ENCODE data around the gene AKAP13. TPM values are rescaled to one million over a fixed set of nuclear protein-coding genes. Genes with fewer than 3 reads are reported as not detected.

Gene AKAP13
- polyA plus RNA-seq, 4 donors, result 39.4 to 71.6 (median 58.5) TPM

DNA sequence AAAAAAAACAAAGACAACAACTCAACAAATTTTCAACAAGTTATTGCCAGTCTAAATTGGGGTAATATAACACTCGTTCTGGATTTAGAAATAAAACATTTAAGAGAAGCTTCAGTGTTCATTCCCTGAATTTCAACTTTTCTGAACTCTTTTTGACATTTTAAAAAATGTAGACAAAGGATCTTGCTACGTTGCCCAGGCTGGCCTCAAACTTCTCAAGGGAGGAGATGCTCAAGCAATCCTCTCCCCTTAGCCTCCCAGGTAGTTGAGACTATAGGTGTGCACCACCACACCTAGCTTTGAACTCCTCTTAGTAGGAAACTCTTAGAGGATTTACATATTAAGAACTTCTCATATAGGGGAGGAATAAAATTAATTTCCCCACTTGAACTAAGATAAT is 91.9 kb downstream of the AKAP13 start:
- FAIRE-seq, result no peak
- WGBS, 3 donors, result 94 to 98% (median 97%) methylated on average over 2 of the region's 2 CpGs
- H3K4me1 ChIP-seq (ENCODE audit: control insufficient read depth in 3 of 3, insufficient read depth in 2 of 3, low read depth in 1 of 3, low read length in 2 of 3), result peaks cover 0 to 29% (median 2%) of the 10 kb centered on the region in 3 donors

DNA sequence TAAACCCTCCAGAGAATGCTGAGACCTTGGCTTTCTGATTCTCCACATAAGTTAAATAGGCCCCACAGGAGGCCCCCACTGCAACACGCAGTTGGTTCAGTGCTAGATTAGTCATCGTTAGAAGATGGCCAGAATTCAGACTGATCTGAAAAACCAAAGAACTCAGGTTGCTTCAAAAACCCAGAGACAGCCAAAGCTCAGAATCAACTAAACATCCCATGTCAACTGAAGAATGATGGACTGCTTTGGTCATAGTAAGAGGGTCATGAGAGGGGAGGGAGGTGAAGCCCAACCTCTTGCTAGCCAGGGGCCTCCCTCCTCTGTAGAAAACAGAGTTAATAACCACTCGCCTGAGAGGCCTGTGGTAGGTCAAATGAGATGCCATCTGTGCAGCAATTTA is 93.1 kb downstream of the AKAP13 start:
- H3K9me3 ChIP-seq (ENCODE audit: control insufficient read depth in 2 of 2, insufficient read depth in 1 of 2, low read depth in 1 of 2, low read length in 1 of 2), result no peaks in the 10 kb centered on the region
- no peak for FAIRE-seq
- no peaks in the 10 kb centered on the region for H3K27me3 ChIP-seq (ENCODE audit: control insufficient read depth in 3 of 3, insufficient read depth in 3 of 3, low read length in 3 of 3)
- no peak for DNase-seq
- WGBS, 3 donors, result 53 to 82% (median 63%) methylated on average over 3 of the region's 3 CpGs
- H3K27ac ChIP-seq (ENCODE audit: low read depth in 1 of 3, low read length in 2 of 3), result peak overlapping the region in 1 of 3 donors; percentile 44
- no peak overlapping the region for H3K4me3 ChIP-seq (ENCODE audit: low read depth in 1 of 3, low read length in 3 of 3)
- no peaks in the 10 kb centered on the region for H3K36me3 ChIP-seq (ENCODE audit: control insufficient read depth in 3 of 3, insufficient read depth in 2 of 3, low read depth in 1 of 3, low read length in 3 of 3)
- H3K4me1 ChIP-seq (ENCODE audit: control insufficient read depth in 3 of 3, insufficient read depth in 2 of 3, low read depth in 1 of 3, low read length in 2 of 3), result peaks cover 0 to 29% (median 2%) of the 10 kb centered on the region in 3 donors

More for the DNA sequence above, 91.9 kb downstream of the AKAP13 start:
- no peaks in the 10 kb centered on the region for H3K27me3 ChIP-seq (ENCODE audit: control insufficient read depth in 3 of 3, insufficient read depth in 3 of 3, low read length in 3 of 3)
- DNase-seq, result no peak
- no peaks in the 10 kb centered on the region for H3K9me3 ChIP-seq (ENCODE audit: control insufficient read depth in 2 of 2, insufficient read depth in 1 of 2, low read depth in 1 of 2, low read length in 1 of 2)
- H3K27ac ChIP-seq (ENCODE audit: low read depth in 1 of 3, low read length in 2 of 3), result no peak overlapping the region
- no peaks in the 10 kb centered on the region for H3K36me3 ChIP-seq (ENCODE audit: control insufficient read depth in 3 of 3, insufficient read depth in 2 of 3, low read depth in 1 of 3, low read length in 3 of 3)
- H3K4me3 ChIP-seq (ENCODE audit: low read depth in 1 of 3, low read length in 3 of 3), result no peak overlapping the region

DNA sequence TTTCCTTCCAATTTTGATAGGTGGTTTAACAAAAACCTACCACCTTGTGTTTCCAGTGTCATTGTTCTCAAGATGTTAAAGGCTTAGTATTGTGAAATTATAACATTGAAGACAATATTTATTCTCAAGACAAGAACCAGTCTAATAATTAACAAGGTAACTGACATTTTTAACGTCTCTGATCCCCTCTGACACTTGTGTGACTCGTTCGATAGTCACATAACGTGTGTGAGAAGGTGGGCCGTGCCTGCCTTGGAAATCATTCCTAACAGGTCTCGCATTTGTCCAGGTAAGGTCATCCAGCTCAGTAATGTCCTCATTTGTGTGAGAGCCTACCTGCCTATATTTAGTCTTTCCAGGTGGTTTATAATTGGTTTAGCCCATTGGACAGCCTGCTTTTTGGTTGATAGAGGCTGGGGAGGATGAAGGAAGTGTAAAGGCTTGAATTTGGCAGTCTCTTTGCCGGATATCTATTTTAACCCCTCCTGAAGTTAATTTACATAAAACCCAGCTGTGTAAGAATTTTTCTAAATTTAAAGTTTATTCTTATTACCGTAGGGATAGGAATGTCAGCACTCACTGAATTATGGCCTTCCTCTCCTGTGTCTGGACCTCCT is 94.4 kb downstream of the AKAP13 start:
- no peak overlapping the region for H3K4me3 ChIP-seq (ENCODE audit: low read depth in 1 of 3, low read length in 3 of 3)
- H3K4me1 ChIP-seq (ENCODE audit: control insufficient read depth in 3 of 3, insufficient read depth in 2 of 3, low read depth in 1 of 3, low read length in 2 of 3), result peaks cover 0 to 29% (median 2%) of the 10 kb centered on the region in 3 donors
- no peaks in the 10 kb centered on the region for H3K36me3 ChIP-seq (ENCODE audit: control insufficient read depth in 3 of 3, insufficient read depth in 2 of 3, low read depth in 1 of 3, low read length in 3 of 3)
- no peak overlapping the region for H3K27ac ChIP-seq (ENCODE audit: low read depth in 1 of 3, low read length in 2 of 3)
- FAIRE-seq (no peak), DNase-seq (no peak)
- 69 to 70% (median 70%) methylated on average over 8 of the region's 8 CpGs for WGBS, 3 donors
- no peaks in the 10 kb centered on the region for H3K27me3 ChIP-seq (ENCODE audit: control insufficient read depth in 3 of 3, insufficient read depth in 3 of 3, low read length in 3 of 3)
- no peaks in the 10 kb centered on the region for H3K9me3 ChIP-seq (ENCODE audit: control insufficient read depth in 2 of 2, insufficient read depth in 1 of 2, low read depth in 1 of 2, low read length in 1 of 2)

DNA sequence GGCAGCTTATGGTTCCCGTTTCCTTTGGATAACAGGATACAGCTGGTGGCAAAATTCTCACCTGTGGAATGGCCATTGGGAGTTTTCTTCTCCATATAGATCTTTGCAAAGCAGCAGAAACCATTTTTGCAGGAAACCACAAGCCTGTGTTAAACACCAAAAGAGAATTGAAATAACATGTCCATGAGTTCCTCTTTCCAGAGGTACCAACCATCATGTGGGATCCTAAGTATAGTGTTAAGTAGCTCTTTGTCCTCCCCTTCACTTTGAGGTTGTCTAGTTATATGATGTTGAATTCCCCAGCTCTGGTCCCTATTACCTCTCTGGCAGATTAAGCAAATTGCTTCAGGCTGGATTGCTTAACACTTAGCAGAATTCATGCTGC is 94.9 kb downstream of the AKAP13 start:
- no peaks in the 10 kb centered on the region for H3K27me3 ChIP-seq (ENCODE audit: control insufficient read depth in 3 of 3, insufficient read depth in 3 of 3, low read length in 3 of 3)

DNA sequence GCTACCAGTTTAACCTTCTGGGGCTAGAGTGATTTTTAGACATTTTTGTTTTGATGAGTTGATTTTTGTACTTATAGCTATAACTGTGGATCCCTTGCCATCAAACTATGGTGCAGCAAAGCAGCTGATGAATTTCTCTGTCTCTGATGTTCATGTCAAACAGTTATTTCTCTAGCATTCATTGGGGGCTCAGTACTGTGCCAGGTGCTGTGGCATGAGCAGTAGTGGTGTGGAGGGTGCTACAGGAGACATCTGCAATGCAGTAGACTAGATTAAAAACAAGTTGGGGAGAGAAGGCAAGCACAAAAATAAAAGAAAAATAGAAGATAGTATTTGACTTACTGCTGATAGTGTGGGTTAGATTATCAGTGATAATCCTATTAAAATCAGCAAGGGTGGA is 95.3 kb downstream of the AKAP13 start:
- H3K4me3 ChIP-seq (ENCODE audit: low read depth in 1 of 3, low read length in 3 of 3), result no peak overlapping the region
- DNase-seq, result no peak
- H3K36me3 ChIP-seq (ENCODE audit: control insufficient read depth in 3 of 3, insufficient read depth in 2 of 3, low read depth in 1 of 3, low read length in 3 of 3), result no peaks in the 10 kb centered on the region
- H3K4me1 ChIP-seq (ENCODE audit: control insufficient read depth in 3 of 3, insufficient read depth in 2 of 3, low read depth in 1 of 3, low read length in 2 of 3), result peaks cover 0 to 26% (median 2%) of the 10 kb centered on the region in 3 donors
- H3K27ac ChIP-seq (ENCODE audit: low read depth in 1 of 3, low read length in 2 of 3), result no peak overlapping the region
- H3K9me3 ChIP-seq (ENCODE audit: control insufficient read depth in 2 of 2, insufficient read depth in 1 of 2, low read depth in 1 of 2, low read length in 1 of 2), result no peaks in the 10 kb centered on the region
- no peaks in the 10 kb centered on the region for H3K27me3 ChIP-seq (ENCODE audit: control insufficient read depth in 3 of 3, insufficient read depth in 3 of 3, low read length in 3 of 3)
- no peak for FAIRE-seq

More for the DNA sequence above, 94.9 kb downstream of the AKAP13 start:
- no peaks in the 10 kb centered on the region for H3K9me3 ChIP-seq (ENCODE audit: control insufficient read depth in 2 of 2, insufficient read depth in 1 of 2, low read depth in 1 of 2, low read length in 1 of 2)
- peaks cover 0 to 29% (median 2%) of the 10 kb centered on the region in 3 donors for H3K4me1 ChIP-seq (ENCODE audit: control insufficient read depth in 3 of 3, insufficient read depth in 2 of 3, low read depth in 1 of 3, low read length in 2 of 3)
- no peak for FAIRE-seq
- H3K4me3 ChIP-seq (ENCODE audit: low read depth in 1 of 3, low read length in 3 of 3), result no peak overlapping the region
- no peak for DNase-seq
- WGBS, 3 donors, result 63 to 85% (median 79%) methylated on average over 1 of the region's 1 CpG
- no peaks in the 10 kb centered on the region for H3K36me3 ChIP-seq (ENCODE audit: control insufficient read depth in 3 of 3, insufficient read depth in 2 of 3, low read depth in 1 of 3, low read length in 3 of 3)
- H3K27ac ChIP-seq (ENCODE audit: low read depth in 1 of 3, low read length in 2 of 3), result no peak overlapping the region

DNA sequence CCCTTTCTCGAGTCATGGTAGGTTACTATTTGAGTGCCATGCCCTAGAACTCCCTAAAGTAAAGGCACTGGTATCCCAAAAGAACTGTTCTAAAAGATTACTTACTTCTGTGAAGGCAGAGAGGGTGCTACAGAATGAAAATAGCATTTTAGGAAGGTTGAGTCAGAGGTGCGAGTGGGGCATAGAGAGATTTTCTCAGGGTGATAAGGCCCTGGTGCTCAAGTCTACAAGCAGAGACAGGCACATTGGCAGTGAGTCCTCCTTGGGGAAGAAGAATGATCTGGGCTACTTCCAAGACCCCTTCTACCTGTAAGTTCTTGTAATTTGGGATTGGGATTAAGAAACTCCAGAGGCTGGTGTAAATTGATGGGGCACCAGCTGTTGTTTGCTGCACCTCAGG is 96.7 kb downstream of the AKAP13 start:
- FAIRE-seq (no peak), DNase-seq (no peak)
- H3K27ac ChIP-seq (ENCODE audit: low read depth in 1 of 3, low read length in 2 of 3), result no peak overlapping the region
- peaks cover 0 to 25% (median 2%) of the 10 kb centered on the region in 3 donors for H3K4me1 ChIP-seq (ENCODE audit: control insufficient read depth in 3 of 3, insufficient read depth in 2 of 3, low read depth in 1 of 3, low read length in 2 of 3)
- WGBS, 3 donors, result 92 to 96% (median 95%) methylated on average over 2 of the region's 2 CpGs
- no peaks in the 10 kb centered on the region for H3K36me3 ChIP-seq (ENCODE audit: control insufficient read depth in 3 of 3, insufficient read depth in 2 of 3, low read depth in 1 of 3, low read length in 3 of 3)
- no peaks in the 10 kb centered on the region for H3K9me3 ChIP-seq (ENCODE audit: control insufficient read depth in 2 of 2, insufficient read depth in 1 of 2, low read depth in 1 of 2, low read length in 1 of 2)
- no peak overlapping the region for H3K4me3 ChIP-seq (ENCODE audit: low read depth in 1 of 3, low read length in 3 of 3)
- H3K27me3 ChIP-seq (ENCODE audit: control insufficient read depth in 3 of 3, insufficient read depth in 3 of 3, low read length in 3 of 3), result no peaks in the 10 kb centered on the region

DNA sequence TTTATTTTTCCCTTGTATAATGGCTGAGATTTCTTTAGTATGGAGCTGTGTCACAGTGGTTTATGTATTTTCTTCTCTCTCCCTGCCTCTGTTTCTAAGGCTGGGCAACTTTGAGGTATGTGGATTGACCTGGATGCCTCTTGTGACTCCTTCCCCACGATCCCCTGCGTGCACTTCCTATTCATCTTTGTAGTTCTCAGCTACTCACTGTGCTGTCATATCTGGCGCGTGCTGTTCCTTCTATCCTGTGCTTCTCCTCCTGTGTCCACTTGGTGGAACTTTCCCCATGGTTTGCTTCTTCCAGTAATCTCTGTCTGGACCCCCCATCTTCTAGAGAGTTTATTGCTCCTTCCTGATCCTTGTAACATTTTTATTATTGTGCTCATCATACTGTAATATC is 97.3 kb downstream of the AKAP13 start:
- Histone ChIP-seq H3K4me1 (ENCODE audit: control insufficient read depth in 3 of 3, insufficient read depth in 2 of 3, low read depth in 1 of 3, low read length in 2 of 3) (peaks cover 0 to 25% (median 2%) of the 10 kb centered on the region in 3 donors), H3K27ac (ENCODE audit: low read depth in 1 of 3, low read length in 2 of 3) (no peak overlapping the region), H3K9me3 (ENCODE audit: control insufficient read depth in 2 of 2, insufficient read depth in 1 of 2, low read depth in 1 of 2, low read length in 1 of 2) (no peaks in the 10 kb centered on the region), H3K4me3 (ENCODE audit: low read depth in 1 of 3, low read length in 3 of 3) (no peak overlapping the region), H3K36me3 (ENCODE audit: control insufficient read depth in 3 of 3, insufficient read depth in 2 of 3, low read depth in 1 of 3, low read length in 3 of 3) (no peaks in the 10 kb centered on the region), H3K27me3 (ENCODE audit: control insufficient read depth in 3 of 3, insufficient read depth in 3 of 3, low read length in 3 of 3) (no peaks in the 10 kb centered on the region)
- 66 to 76% (median 75%) methylated on average over 4 of the region's 4 CpGs for WGBS, 3 donors
- DNase-seq (no peak), FAIRE-seq (no peak)

DNA sequence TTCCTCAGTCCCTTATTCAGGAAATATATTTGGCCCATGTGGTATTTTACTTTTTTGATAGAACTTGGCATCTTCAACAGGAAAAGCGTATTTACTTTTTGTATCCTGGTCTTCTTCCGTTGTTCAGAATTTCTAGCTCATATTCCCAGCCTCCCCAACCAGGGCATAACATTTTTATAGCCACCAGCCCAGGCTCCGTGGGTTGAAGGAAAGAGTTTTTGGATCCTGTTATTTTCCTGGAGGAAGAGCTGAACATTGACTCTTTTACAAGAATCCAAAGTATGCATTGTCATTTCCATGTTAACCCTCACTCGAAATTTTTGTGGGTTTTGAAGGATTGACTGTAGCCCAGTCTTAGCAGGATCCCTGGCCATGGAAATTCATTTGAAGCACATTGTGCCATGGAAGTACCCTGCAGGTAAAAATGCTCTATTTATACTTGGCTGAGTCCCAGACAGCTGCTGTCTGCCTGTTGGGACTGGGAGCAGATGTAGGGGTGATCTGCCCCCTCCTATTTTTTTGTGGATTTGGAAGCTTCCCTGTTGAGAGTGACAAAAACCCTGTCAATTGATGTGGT is 98.8 kb downstream of the AKAP13 start:
- H3K4me1 ChIP-seq (ENCODE audit: control insufficient read depth in 3 of 3, insufficient read depth in 2 of 3, low read depth in 1 of 3, low read length in 2 of 3), result peaks cover 0 to 12% (median 2%) of the 10 kb centered on the region in 3 donors
- H3K4me3 ChIP-seq (ENCODE audit: low read depth in 1 of 3, low read length in 3 of 3), result no peak overlapping the region
- no peaks in the 10 kb centered on the region for H3K9me3 ChIP-seq (ENCODE audit: control insufficient read depth in 2 of 2, insufficient read depth in 1 of 2, low read depth in 1 of 2, low read length in 1 of 2)
- FAIRE-seq (no peak), DNase-seq (no peak)
- H3K27ac ChIP-seq (ENCODE audit: low read depth in 1 of 3, low read length in 2 of 3), result no peak overlapping the region
- no peaks in the 10 kb centered on the region for H3K27me3 ChIP-seq (ENCODE audit: control insufficient read depth in 3 of 3, insufficient read depth in 3 of 3, low read length in 3 of 3)
- H3K36me3 ChIP-seq (ENCODE audit: control insufficient read depth in 3 of 3, insufficient read depth in 2 of 3, low read depth in 1 of 3, low read length in 3 of 3), result no peaks in the 10 kb centered on the region
- 56 to 74% (median 73%) methylated on average over 4 of the region's 4 CpGs for WGBS, 3 donors

DNA sequence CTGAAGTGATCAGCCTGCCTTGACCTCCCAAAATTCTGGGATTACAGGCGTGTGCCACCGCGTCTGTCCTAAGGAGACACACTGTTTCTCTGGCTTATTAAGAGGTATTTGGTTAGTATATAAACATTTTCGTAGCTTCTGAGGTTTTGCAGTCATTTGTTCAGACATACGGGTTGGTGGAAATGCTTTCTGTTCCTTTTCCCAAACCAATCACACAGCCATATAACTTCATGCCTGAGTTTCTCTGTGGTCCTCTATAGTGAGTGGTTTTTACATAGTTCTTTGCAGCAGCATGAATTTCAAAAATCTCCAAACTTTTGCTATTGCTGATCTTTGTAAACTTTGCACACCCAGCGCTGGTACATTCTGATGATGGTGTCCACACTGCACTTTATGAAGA is 100.5 kb downstream of the AKAP13 start:
- Histone ChIP-seq H3K4me3 (ENCODE audit: low read depth in 1 of 3, low read length in 3 of 3) (no peak overlapping the region), H3K27ac (ENCODE audit: low read depth in 1 of 3, low read length in 2 of 3) (no peak overlapping the region), H3K4me1 (ENCODE audit: control insufficient read depth in 3 of 3, insufficient read depth in 2 of 3, low read depth in 1 of 3, low read length in 2 of 3) (peaks cover 0 to 2% (median 1%) of the 10 kb centered on the region in 3 donors), H3K9me3 (ENCODE audit: control insufficient read depth in 2 of 2, insufficient read depth in 1 of 2, low read depth in 1 of 2, low read length in 1 of 2) (no peaks in the 10 kb centered on the region), H3K36me3 (ENCODE audit: control insufficient read depth in 3 of 3, insufficient read depth in 2 of 3, low read depth in 1 of 3, low read length in 3 of 3) (no peaks in the 10 kb centered on the region), H3K27me3 (ENCODE audit: control insufficient read depth in 3 of 3, insufficient read depth in 3 of 3, low read length in 3 of 3) (no peaks in the 10 kb centered on the region)
- FAIRE-seq (no peak), DNase-seq (no peak)
- WGBS, 3 donors, result 71 to 88% (median 85%) methylated on average over 6 of the region's 6 CpGs
